Suppressor macrophage treated with lipopolysaccharide for 4 hours (primary cell): ENCODE data around the gene ABL1.
A peak's percentile ranks its signal among the peaks of the same experiment; 100 is the strongest.

Experiments
- DNase-seq: peaks from one replicate; pipeline ENCODE4 v3.0.0-alpha.2; 2020

The ABL1 gene

GRCh38 chr9:130893341-130894101 lies 58.5 kb downstream of the ABL1 start:
- peak; percentile 89 for DNase-seq

GRCh38 chr9:130894546-130894945 lies 59.5 kb downstream of the ABL1 start:
- DNase-seq, result no peak

- no peak for DNase-seq
Measured at GRCh38 chr9:130895038-130895437, 60.0 kb downstream of the ABL1 start.

GRCh38 chr9:130895481-130896232 lies 60.6 kb downstream of the ABL1 start:
- no peak for DNase-seq

GRCh38 chr9:130896233-130897014 lies 61.4 kb downstream of the ABL1 start, which contains the start of gene QRFP:
QRFP (minus strand) TSS chr9:130896812; CDS start chr9:130893838, 2,974 bp downstream.
- no peak for DNase-seq

- DNase-seq, result no peak
Measured at GRCh38 chr9:130897105-130897751, 62.2 kb downstream of the ABL1 start.

- no peak for DNase-seq
Measured at GRCh38 chr9:130897848-130898551, 62.9 kb downstream of the ABL1 start.

- DNase-seq, result no peak
Measured at GRCh38 chr9:130898552-130898852, 63.4 kb downstream of the ABL1 start.

GRCh38 chr9:130899051-130899748 lies 64.1 kb downstream of the ABL1 start:
- DNase-seq, result no peak

- no peak for DNase-seq
Measured at GRCh38 chr9:130900701-130901497, 65.8 kb downstream of the ABL1 start.

GRCh38 chr9:130901498-130902203 lies 66.6 kb downstream of the ABL1 start:
- DNase-seq, result no peak

GRCh38 chr9:130902204-130903185 lies 67.4 kb downstream of the ABL1 start:
- no peak for DNase-seq

GRCh38 chr9:130903194-130904069 lies 68.4 kb downstream of the ABL1 start:
- no peak for DNase-seq

- DNase-seq, result no peak
Measured at GRCh38 chr9:130904070-130905044, 69.3 kb downstream of the ABL1 start.

GRCh38 chr9:130905125-130905901 lies 70.3 kb downstream of the ABL1 start:
- DNase-seq, result no peak
